RWPE1 (cell line): ENCODE measurements around the gene ATP5MK.

Experiments
- CTCF ChIA-PET: fragments of 350-600 bp; sonication (Branson Sonifier 250); formaldehyde crosslinking; extraction: SDS; loops from one replicate; lab custom pipeline; 2021; lab: Yijun Ruan, JAX
- POLR2A ChIA-PET: fragments of 400-600 bp; formaldehyde crosslinking; extraction: SDS; loops from one replicate; lab custom pipeline; 2020; ENCODE audit warnings: antibody characterized with exemption; ENCODE audit not compliant: low non-redundant PET; lab: Yijun Ruan, JAX
- DNase-seq: peaks from one replicate; pipeline ENCODE4 v3.0.0; 2012; ENCODE audit warnings: low spot score
- H3K27ac ChIP-seq: fragments of 450-650 bp; 2 replicates; pipeline ENCODE4 v1.5.1; 2017
- CTCF ChIP-seq: fragments of 450-650 bp; conservative IDR thresholded peaks from 2 replicates; pipeline ENCODE4 v1.5.1; 2017; ENCODE audit warnings: low read depth, mild to moderate bottlenecking

The ATP5MK gene

DNA sequence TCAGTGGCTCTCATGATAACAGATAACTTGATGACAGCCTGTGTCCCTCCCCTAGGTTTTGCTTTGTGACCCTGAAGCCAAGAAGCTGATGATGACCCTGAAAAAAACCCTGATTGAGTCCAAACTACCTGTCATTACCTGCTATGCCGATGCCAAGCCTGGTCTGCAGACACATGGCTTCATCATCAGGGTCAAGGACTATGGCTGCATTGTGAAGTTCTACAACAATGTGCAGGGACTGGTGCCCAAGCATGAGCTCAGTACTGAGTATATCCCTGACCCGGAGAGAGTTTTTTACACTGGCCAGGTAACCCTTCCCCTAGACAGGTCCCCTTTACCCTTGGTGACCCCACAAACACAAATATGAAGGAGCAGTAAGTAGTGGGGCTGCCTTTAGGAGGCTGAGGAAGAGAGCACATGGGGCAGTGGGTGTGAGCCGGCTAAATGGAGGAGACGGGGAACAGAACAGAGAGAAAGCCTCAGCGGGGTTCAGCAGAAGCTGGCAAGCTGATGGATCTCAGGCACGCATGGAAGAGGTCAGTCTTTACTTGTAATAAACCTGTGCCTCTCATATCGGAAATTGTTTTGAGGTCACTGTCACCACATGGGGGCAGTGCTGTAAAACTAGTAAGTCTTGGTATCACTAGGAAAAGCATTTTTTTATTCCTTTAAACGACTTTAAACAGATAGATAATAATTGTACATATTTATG lies 20.3 kb upstream of the ATP5MK start:
- CTCF ChIA-PET, result interaction anchor here (0.6 to 2.5 kb wide), 13 partner anchors 8 to 920 kb away, joined by 3 to 15 read pairs (median 4); partner anchors contain the start of gene NEURL1
- H3K27ac ChIP-seq, result no peak overlapping the region
- peak; percentile 65 for TF ChIP-seq CTCF
- POLR2A ChIA-PET, result interaction anchor here (0.6 kb wide), 1 partner anchor 438 kb away, joined by 4 read pairs; no protein-coding TSS in a partner anchor
- DNase-seq, result peak; percentile 39

- no peak for DNase-seq
- H3K27ac ChIP-seq, result no peak overlapping the region
- no peak for TF ChIP-seq CTCF
- ChIA-PET CTCF (interaction anchor here (0.9 to 2.5 kb wide), 4 partner anchors 9 to 132 kb away, joined by 3 to 15 read pairs (median 4); no protein-coding TSS in a partner anchor), POLR2A (no interaction called here)
Observed at GRCh38 chr10:103415581-103415980, 19.3 kb upstream of the ATP5MK start.

- ChIA-PET CTCF (no interaction called here), POLR2A (no interaction called here)
- DNase-seq, result no peak
- no peak overlapping the region for H3K27ac ChIP-seq
- no peak for TF ChIP-seq CTCF
Observed at GRCh38 chr10:103413564-103413963, 17.3 kb upstream of the ATP5MK start.

DNA sequence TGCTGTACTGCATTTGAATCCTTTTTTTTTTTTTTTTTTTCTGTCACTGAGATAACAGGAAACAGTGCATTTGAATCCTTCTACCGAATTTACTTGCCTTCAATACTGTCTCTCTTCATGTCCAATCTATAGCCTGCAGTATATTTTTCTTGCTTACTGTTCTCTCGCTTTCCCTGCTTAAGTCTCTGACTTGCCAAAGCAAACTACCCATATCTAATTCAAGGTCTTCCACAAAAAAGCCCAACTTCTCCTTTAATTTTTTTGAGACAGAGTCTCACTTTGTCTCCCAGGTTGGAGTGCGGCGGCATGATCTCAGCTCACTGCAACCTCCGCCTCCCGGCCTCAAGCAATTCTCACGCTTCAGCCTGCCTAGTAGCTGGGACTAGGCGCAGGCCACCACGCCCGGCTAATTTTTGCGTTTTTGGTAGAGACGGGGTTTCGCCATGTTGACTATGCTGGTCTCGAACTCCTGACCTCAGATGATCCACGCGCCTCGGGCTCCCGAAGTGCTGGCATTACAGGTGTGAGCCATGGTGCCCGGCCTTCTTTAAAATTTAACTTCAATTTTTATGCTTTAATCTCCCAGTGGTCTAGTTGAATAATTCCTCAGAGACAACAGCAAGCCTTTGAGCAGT lies 1.0 kb upstream of the ATP5MK start:
- ChIA-PET POLR2A (no interaction called here), CTCF (interaction anchor here (1.0 kb wide), 1 partner anchor 91 kb away, joined by 3 read pairs; no protein-coding TSS in a partner anchor)
- no peak for DNase-seq
- H3K27ac ChIP-seq, result peak overlapping the region; percentile 61
- no peak for TF ChIP-seq CTCF

DNA sequence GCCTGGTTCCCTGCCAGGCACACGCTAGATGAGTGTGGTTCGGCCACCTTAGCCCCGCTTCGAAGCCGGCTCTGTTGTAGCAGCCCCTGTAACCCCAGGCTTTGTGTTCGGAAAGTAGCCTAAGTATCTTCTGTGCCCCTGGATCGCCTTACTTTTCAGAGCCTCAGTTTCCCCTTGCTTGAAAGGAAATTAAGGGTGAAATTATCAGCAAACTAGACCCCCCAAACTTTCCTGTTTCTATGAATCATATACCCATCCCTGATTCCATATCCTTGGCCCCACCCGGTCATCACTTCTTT lies 463 bp upstream of the ATP5MK start:
- ChIA-PET POLR2A (interaction anchor here (0.6 to 1.6 kb wide), 2 partner anchors 28 to 290 kb away, joined by 3 read pairs; no protein-coding TSS in a partner anchor), CTCF (interaction anchor here (1.0 kb wide), 1 partner anchor 92 kb away, joined by 3 read pairs; no protein-coding TSS in a partner anchor)
- H3K27ac ChIP-seq, result peak overlapping the region; percentile 75
- no peak for TF ChIP-seq CTCF
- DNase-seq, result peak; percentile 44

DNA sequence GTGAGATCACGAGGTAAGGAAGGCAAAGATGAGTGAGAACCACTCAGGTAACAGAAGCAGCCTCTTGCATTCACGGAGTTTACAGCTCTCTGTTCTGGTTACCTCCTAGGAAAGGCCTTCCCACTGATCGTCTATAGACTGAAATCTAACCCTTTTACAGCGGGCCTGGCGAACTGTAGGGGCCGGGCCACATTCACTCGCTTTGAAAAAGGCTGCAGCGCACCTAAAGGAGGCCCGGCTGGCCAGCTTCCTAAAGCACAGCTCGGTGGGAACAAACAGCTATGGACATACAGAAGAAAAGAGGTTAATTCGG lies 565 bp downstream of the ATP5MK start:
- H3K27ac ChIP-seq, result peak overlapping the region; percentile 75
- DNase-seq, result peak; percentile 16
- ChIA-PET POLR2A (interaction anchor here (0.6 to 1.6 kb wide), 3 partner anchors 14 to 72 kb away, joined by 3 to 4 read pairs (median 3); no protein-coding TSS in a partner anchor), CTCF (no interaction called here)
- no peak for TF ChIP-seq CTCF
